Endothelial cell (in vitro differentiated cells): ENCODE measurements around the gene MRNIP. TPM values are rescaled to one million over a fixed set of nuclear protein-coding genes. Genes with fewer than 3 reads are reported as not detected.
A peak's percentile ranks its signal among the peaks of the same experiment; 100 is the strongest.

Source experiments
- DNase-seq: peaks from one replicate; pipeline ENCODE4 v3.0.0; 2021; ENCODE audit warnings: low spot score
- H3K27ac Mint-ChIP-seq: one replicate; pipeline ENCODE4 v1.8.0; 2021; ENCODE audit warnings: mixed read lengths, inconsistent platforms; ENCODE audit not compliant: unreplicated experiment
- H3K27me3 Mint-ChIP-seq: one replicate; pipeline ENCODE4 v1.8.0; 2021; ENCODE audit warnings: mild to moderate bottlenecking, moderate library complexity, mixed read lengths, inconsistent platforms; ENCODE audit not compliant: unreplicated experiment
- H3K36me3 Mint-ChIP-seq: one replicate; pipeline ENCODE4 v1.8.0; 2021; ENCODE audit warnings: mild to moderate bottlenecking, low read depth, mixed read lengths, inconsistent platforms; ENCODE audit not compliant: unreplicated experiment
- H3K4me1 Mint-ChIP-seq: one replicate; pipeline ENCODE4 v1.8.0; 2021; ENCODE audit warnings: mild to moderate bottlenecking, mixed read lengths, inconsistent platforms; ENCODE audit not compliant: unreplicated experiment
- H3K4me3 Mint-ChIP-seq: one replicate; pipeline ENCODE4 v1.8.0; 2021; ENCODE audit warnings: mild to moderate bottlenecking, mixed read lengths, inconsistent platforms; ENCODE audit not compliant: unreplicated experiment
- H3K9me3 Mint-ChIP-seq: one replicate; pipeline ENCODE4 v1.8.0; 2021; ENCODE audit warnings: mixed read lengths, inconsistent platforms; ENCODE audit not compliant: unreplicated experiment
- total RNA-seq: library from RNA; stranded (reverse); fragmentation: NEBNext Ultra II Directional; extraction: Animal tissue kit (Norgen Biotek cat#: 25700); gene quantifications from one replicate; pipeline ENCODE4 v1.2.1, GENCODE V29; 2021; ENCODE audit not compliant: unreplicated experiment
- TF ChIP-seq, protein P1 (sequence below): fragments of 200-600 bp; sonication (generic); IDR thresholded peaks from one replicate; pipeline ENCODE4 v1.5.0; 2021; ENCODE audit warnings: antibody characterized with exemption; ENCODE audit not compliant: unreplicated experiment

Gene MRNIP
- total RNA-seq, 1 donor from 2014 or later: 38.5 TPM

DNA sequence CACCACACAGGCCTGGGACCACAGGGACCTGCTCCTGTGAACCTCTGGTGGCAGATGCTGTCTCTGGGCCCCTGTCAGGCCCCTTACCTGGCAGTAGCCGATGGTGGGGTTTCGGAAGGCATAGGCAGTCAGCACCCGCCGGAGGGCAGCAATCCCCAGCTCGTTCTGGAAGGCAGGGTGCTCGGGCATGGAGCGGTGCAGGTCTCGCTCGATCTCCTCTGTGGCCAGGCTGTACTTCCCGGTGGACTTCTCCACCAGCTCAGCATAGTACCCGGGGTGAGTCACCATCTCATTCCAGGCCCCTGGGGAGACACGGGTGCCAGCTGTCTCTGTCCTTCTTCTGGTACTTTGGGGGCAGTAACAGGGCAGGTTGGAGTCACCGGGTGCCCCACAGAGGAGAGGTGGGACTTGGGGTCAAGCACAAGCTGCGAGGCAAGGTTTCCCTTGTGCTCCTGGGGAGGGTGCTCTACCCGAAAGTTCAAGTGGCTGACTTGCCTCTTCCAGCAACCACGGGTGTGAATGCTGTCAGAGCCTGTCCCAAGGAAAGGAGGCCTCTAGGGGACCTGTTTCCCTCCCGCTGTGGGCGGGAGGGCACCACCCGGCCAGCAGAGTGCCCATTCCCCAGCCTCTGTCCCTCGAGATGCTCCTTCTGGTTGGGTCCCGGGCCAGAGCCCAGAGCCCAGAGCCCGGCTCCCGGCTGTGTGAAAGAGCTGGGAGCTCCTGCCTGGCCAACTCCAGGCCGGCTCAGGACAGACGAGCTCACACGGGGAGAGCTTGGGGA, 19.8 kb upstream of the MRNIP start:
- H3K9me3 Mint-ChIP-seq: peaks cover 2% of the 10 kb centered on the region
- H3K27ac Mint-ChIP-seq: no peak overlapping the region
- TF ChIP-seq, protein P1, sequence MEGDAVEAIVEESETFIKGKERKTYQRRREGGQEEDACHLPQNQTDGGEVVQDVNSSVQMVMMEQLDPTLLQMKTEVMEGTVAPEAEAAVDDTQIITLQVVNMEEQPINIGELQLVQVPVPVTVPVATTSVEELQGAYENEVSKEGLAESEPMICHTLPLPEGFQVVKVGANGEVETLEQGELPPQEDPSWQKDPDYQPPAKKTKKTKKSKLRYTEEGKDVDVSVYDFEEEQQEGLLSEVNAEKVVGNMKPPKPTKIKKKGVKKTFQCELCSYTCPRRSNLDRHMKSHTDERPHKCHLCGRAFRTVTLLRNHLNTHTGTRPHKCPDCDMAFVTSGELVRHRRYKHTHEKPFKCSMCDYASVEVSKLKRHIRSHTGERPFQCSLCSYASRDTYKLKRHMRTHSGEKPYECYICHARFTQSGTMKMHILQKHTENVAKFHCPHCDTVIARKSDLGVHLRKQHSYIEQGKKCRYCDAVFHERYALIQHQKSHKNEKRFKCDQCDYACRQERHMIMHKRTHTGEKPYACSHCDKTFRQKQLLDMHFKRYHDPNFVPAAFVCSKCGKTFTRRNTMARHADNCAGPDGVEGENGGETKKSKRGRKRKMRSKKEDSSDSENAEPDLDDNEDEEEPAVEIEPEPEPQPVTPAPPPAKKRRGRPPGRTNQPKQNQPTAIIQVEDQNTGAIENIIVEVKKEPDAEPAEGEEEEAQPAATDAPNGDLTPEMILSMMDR: no peak
- DNase-seq: no peak
- H3K4me1 Mint-ChIP-seq: no peaks in the 10 kb centered on the region
- H3K27me3 Mint-ChIP-seq: peaks cover 5% of the 10 kb centered on the region
- H3K4me3 Mint-ChIP-seq: peak overlapping the region; percentile 24
- H3K36me3 Mint-ChIP-seq: peaks cover 38% of the 10 kb centered on the region

DNA sequence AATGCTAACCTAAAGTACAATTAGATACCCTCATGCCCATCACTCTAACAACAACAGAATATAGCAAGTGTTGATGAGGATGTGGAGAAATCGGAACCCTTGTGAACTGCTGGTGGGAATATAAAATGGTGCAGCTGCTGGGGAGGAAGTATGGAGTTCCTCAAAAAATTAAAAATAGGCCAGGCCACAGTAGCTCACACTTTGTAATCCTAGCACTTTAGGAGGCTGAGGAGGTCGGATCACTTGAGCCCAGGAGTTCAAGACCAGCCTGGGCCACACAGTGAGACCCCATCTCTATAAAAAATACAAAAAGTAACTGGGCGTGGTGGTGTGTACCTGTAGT, 18.0 kb upstream of the MRNIP start:
- H3K27me3 Mint-ChIP-seq: peaks cover 4% of the 10 kb centered on the region
- peaks cover 29% of the 10 kb centered on the region for H3K36me3 Mint-ChIP-seq
- H3K4me1 Mint-ChIP-seq: no peaks in the 10 kb centered on the region
- DNase-seq: no peak
- H3K9me3 Mint-ChIP-seq: no peaks in the 10 kb centered on the region
- no peak overlapping the region for H3K4me3 Mint-ChIP-seq
- H3K27ac Mint-ChIP-seq: no peak overlapping the region
- TF ChIP-seq, protein P1: no peak

DNA sequence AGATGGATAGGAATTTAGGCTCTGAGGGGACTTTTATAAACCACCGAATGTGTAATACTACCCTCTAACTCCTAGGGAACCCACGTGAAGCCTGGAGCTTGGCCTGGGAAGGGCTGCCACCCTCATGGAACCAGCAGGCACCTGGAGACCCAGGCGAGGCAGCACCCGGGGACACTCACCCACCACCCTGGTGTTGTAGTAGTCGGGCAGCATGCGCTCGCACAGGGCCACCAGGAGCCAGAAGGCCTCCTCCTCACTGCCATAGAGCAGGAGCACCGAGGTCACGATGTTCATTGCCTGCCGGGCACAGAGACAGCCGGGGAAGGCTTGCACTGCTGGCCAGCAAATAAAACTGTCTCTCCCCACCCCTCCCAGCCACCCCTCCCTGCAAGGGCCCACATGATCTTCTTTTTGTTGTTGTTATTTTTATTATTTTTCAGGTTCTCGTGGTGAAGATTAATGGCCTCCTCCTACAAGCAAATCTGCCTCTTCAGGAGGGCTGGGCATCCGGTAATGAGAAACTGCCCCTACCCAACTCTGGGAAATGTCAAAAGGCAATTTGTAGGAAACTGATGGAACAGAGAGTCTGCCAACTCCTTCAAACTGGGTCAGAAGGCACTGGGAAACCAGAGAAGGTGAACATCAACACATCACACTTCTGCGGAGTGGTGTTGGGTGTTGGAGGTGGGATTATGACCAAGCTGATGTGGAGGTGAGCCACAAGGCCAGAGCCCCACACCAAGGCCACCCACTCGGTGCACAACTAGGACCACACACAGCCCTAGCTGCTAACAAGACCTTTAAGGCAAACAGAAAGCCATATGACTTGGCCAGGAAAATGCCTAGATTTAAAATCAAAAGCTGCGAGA, 17.4 kb upstream of the MRNIP start:
- DNase-seq: no peak
- Mint-ChIP-seq H3K27me3 (peaks cover 7% of the 10 kb centered on the region), H3K4me1 (no peaks in the 10 kb centered on the region), H3K27ac (no peak overlapping the region), H3K9me3 (no peaks in the 10 kb centered on the region), H3K4me3 (peak overlapping the region; percentile 69), H3K36me3 (peaks cover 30% of the 10 kb centered on the region)
- TF ChIP-seq, protein P1: no peak

DNA sequence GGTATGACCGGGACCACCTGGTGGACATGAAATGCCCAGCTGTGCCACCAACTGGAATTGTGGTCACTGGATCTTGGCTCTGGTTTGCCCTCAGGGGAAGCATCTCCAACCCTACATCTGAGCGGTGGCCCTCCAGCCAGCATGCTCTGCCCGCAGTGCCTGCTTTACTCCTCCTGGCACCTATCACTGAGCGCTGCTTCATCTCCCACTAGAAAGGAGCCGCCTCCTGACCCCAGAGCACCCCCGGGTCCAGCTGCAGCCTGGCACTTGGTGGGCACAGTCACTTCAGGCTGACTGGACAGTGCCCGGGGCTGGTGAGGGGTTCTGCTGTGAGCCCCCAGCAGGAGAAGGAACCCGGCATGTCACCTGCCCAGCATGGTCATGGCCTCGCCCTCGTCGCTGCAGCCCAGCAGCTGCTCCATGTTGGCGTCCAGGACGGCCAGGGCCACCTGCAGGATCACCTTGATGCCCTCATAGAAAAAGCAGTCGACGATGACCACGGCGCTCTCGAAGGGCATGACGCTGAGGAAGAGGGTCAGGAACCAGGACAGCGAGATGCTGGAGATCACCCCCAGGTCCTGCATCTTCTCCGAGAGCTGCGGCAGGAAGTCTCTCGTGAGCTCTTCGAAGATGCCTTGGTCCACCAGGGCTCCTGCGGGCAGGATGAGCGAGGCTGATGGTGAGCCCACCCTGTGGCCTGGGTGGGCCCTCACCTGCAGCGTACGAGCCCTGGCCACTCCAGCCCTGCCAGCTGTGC, 16.1 kb upstream of the MRNIP start:
- Mint-ChIP-seq H3K9me3 (no peaks in the 10 kb centered on the region), H3K4me3 (no peak overlapping the region), H3K36me3 (peaks cover 30% of the 10 kb centered on the region)

More for the DNA sequence above, 16.1 kb upstream of the MRNIP start:
- no peak overlapping the region for H3K27ac Mint-ChIP-seq
- TF ChIP-seq, protein P1: no peak
- no peak for DNase-seq
- no peaks in the 10 kb centered on the region for H3K4me1 Mint-ChIP-seq
- H3K27me3 Mint-ChIP-seq: peaks cover 9% of the 10 kb centered on the region
